ENCODE data around the gene GRID1. TPM values are rescaled to one million over a fixed set of nuclear protein-coding genes. Genes with fewer than 3 reads are reported as not detected.

The GRID1 gene
- polyA plus RNA-seq, 1 of the 3 experiments (the other 2 are of a cell fraction): 0.13 TPM

- TF ChIP-seq, protein P1, sequence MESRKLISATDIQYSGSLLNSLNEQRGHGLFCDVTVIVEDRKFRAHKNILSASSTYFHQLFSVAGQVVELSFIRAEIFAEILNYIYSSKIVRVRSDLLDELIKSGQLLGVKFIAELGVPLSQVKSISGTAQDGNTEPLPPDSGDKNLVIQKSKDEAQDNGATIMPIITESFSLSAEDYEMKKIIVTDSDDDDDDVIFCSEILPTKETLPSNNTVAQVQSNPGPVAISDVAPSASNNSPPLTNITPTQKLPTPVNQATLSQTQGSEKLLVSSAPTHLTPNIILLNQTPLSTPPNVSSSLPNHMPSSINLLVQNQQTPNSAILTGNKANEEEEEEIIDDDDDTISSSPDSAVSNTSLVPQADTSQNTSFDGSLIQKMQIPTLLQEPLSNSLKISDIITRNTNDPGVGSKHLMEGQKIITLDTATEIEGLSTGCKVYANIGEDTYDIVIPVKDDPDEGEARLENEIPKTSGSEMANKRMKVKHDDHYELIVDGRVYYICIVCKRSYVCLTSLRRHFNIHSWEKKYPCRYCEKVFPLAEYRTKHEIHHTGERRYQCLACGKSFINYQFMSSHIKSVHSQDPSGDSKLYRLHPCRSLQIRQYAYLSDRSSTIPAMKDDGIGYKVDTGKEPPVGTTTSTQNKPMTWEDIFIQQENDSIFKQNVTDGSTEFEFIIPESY (IDR thresholded peaks at IDR 0.05; ENCODE audit: borderline replicate concordance, low read depth): no peak
- TF ChIP-seq, protein P2, sequence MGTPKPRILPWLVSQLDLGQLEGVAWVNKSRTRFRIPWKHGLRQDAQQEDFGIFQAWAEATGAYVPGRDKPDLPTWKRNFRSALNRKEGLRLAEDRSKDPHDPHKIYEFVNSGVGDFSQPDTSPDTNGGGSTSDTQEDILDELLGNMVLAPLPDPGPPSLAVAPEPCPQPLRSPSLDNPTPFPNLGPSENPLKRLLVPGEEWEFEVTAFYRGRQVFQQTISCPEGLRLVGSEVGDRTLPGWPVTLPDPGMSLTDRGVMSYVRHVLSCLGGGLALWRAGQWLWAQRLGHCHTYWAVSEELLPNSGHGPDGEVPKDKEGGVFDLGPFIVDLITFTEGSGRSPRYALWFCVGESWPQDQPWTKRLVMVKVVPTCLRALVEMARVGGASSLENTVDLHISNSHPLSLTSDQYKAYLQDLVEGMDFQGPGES (IDR thresholded peaks at IDR 0.05; ENCODE audit: low read depth, low read length): no peak
- TF ChIP-seq SMC3 (IDR thresholded peaks at IDR 0.05; ENCODE audit: low read depth, low read length) (no peak), USF1 (IDR thresholded peaks at IDR 0.05; ENCODE audit: borderline replicate concordance, low read depth) (no peak), CHD2 (IDR thresholded peaks at IDR 0.05; ENCODE audit: low read length, partially characterized antibody) (no peak), FOXM1 (IDR thresholded peaks at IDR 0.05; ENCODE audit: low read depth) (no peak), NFIC (IDR thresholded peaks at IDR 0.05; ENCODE audit: borderline replicate concordance) (no peak), FOSL2 (IDR thresholded peaks at IDR 0.05; ENCODE audit: borderline replicate concordance, low read depth) (no peak), PBX3 (IDR thresholded peaks at IDR 0.05) (no peak)
Observed at GRCh38 chr10:86117051-86117450, 249.5 kb downstream of the GRID1 start (continued).

DNA sequence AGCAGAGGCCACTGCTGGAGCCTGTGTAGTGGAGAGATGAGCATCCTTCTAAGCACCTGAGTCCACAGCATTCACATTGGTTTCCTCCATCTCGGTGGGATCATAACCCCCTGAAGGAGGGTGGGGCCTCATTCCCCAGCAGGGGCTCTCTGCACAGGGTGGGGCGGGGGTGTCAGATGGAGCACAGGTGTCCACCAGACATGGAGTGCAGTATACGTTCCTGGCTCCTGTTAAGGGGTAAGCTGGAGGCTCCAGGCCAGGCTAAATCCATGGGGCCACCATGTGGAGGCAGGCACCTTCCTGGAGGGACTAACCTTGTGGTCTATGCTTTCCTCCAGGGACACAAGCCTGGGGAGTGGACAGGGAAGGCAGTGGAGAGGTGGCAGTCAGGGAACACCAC, 252.6 kb downstream of the GRID1 start:
- Histone ChIP-seq H3K27me3 (ENCODE audit: insufficient read depth) (no peaks in the 10 kb centered on the region), H3K36me3 (replicated peaks in 1 of 2; ENCODE audit: control insufficient read depth in 1 of 2, insufficient read depth in 2 of 2, low read length in 1 of 2) (no peaks in the 10 kb centered on the region), H4K20me1 (ENCODE audit: insufficient read depth) (no peaks in the 10 kb centered on the region), H3K9me2 (no peaks in the 10 kb centered on the region), H3K79me2 (ENCODE audit: insufficient read depth) (no peaks in the 10 kb centered on the region), H3K4me3 (ENCODE audit: low read depth in 2 of 2, low read length in 1 of 2) (no peak overlapping the region), H3K4me1 (ENCODE audit: control insufficient read depth in 1 of 2, insufficient read depth in 2 of 2, low read depth in 1 of 2, low read length in 1 of 2) (no peaks in the 10 kb centered on the region), H3K9me3 (no peaks in the 10 kb centered on the region), H2AFZ (ENCODE audit: low read depth) (no peak overlapping the region), H3K27ac (ENCODE audit: low read depth in 2 of 2, low read length in 1 of 2) (no peak overlapping the region), H3K9ac (no peak overlapping the region), H3F3A (replicated peaks; ENCODE audit: insufficient read depth) (no peaks in the 10 kb centered on the region), H3K4me2 (no peak overlapping the region)
- CTCF ChIA-PET: no interaction called here
- POLR2A ChIA-PET: no interaction called here
- no peak for DNase-seq
- TF ChIP-seq JUND (IDR thresholded peaks at IDR 0.05): no peak
- TF ChIP-seq NRF1 (IDR thresholded peaks at IDR 0.05; ENCODE audit: low read depth, low read length): no peak
- TF ChIP-seq REST (IDR thresholded peaks at IDR 0.05; ENCODE audit: low read depth, low read length): no peak
- TF ChIP-seq POLR2AphosphoS5 (IDR thresholded peaks at IDR 0.05; ENCODE audit: low read depth, low read length): no peak
- TF ChIP-seq, protein P1 (IDR thresholded peaks at IDR 0.05; ENCODE audit: borderline replicate concordance, low read depth): no peak
- no peak for TF ChIP-seq SMC3 (IDR thresholded peaks at IDR 0.05; ENCODE audit: low read depth, low read length)
- TF ChIP-seq, protein P3, sequence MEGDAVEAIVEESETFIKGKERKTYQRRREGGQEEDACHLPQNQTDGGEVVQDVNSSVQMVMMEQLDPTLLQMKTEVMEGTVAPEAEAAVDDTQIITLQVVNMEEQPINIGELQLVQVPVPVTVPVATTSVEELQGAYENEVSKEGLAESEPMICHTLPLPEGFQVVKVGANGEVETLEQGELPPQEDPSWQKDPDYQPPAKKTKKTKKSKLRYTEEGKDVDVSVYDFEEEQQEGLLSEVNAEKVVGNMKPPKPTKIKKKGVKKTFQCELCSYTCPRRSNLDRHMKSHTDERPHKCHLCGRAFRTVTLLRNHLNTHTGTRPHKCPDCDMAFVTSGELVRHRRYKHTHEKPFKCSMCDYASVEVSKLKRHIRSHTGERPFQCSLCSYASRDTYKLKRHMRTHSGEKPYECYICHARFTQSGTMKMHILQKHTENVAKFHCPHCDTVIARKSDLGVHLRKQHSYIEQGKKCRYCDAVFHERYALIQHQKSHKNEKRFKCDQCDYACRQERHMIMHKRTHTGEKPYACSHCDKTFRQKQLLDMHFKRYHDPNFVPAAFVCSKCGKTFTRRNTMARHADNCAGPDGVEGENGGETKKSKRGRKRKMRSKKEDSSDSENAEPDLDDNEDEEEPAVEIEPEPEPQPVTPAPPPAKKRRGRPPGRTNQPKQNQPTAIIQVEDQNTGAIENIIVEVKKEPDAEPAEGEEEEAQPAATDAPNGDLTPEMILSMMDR (IDR thresholded peaks at IDR 0.05): no peak
- TF ChIP-seq FOXJ3 (CRISPR knock-in tag; IDR thresholded peaks at IDR 0.05): no peak
- TF ChIP-seq TEAD4 (IDR thresholded peaks at IDR 0.05; ENCODE audit: borderline replicate concordance, insufficient read depth): no peak
- TF ChIP-seq RXRA (IDR thresholded peaks at IDR 0.05; ENCODE audit: borderline replicate concordance, low read depth): no peak
- no peak for TF ChIP-seq GABPA (IDR thresholded peaks at IDR 0.05; ENCODE audit: low read depth)
- WGBS (ENCODE audit: low lambda C conversion rate): 6% methylated on average over 3 of the region's 3 CpGs
